ENCODE results near the gene MARK3. TPM values are rescaled to one million over a fixed set of nuclear protein-coding genes. Genes with fewer than 3 reads are reported as not detected.

MARK3 gene
- total RNA-seq, 1 experiment from 2014 or later = 81.9 TPM

DNA sequence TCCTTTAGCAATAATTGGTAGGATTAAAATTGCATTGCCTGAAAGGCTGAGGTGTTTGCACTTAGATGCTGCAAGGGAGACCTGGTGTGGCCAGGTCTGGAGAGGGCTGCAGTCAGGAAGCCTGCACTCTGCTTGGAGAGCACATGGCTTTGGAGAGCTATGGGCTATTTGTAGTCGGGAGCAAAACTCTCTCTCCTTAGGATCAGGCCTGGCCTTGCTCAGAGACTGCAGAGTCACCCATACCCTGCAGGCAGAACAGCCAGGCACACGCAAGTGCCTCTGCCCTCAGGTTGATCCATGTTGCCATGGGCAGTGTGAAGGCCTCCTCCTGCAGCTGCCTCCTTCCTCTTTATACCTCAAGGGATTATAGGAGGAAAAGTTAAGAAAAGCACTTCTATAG, 110.6 kb downstream of the MARK3 start:
- H2BK20ac ChIP-seq (ENCODE audit: low read depth, low read length, poor library complexity, severe bottlenecking) = no peak overlapping the region
- no peak overlapping the region for H3K23ac ChIP-seq (ENCODE audit: insufficient read length, low read depth, low read length)
- no peak overlapping the region for H3K9ac ChIP-seq (ENCODE audit: extremely low read depth, insufficient read length, low read length)
- Mint-ChIP-seq H3K4me3 (no peak overlapping the region; a peak in 1 of 5 replicates), H3K4me1 (peaks cover 0 to 2% of the 10 kb centered on the region in 2 experiments; a peak in 2 of 4 replicates), H3K36me3 (ENCODE audit: insufficient read depth in 1 of 3, low read depth in 3 of 3) (peaks cover 0 to 41% (median 39%) of the 10 kb centered on the region in 3 experiments; a peak in 6 of 7 replicates), H3K27me3 (ENCODE audit: low read depth) (no peaks in the 10 kb centered on the region), H3K27ac (no peak overlapping the region), H3K9me3 (no peaks in the 10 kb centered on the region)
- no peak overlapping the region for H3K4me2 ChIP-seq (ENCODE audit: insufficient read depth, insufficient read length, low read length)
- H4K91ac ChIP-seq (ENCODE audit: insufficient read length, low read depth, low read length) = no peak overlapping the region
- H4K5ac ChIP-seq (ENCODE audit: insufficient read length, low read depth, low read length) = no peak overlapping the region
- no peak for DNase-seq
- H3K9me3 ChIP-seq (ENCODE audit: control insufficient read depth, low read depth, low read length) = no peaks in the 10 kb centered on the region
- no peaks in the 10 kb centered on the region for H3K4me1 ChIP-seq (ENCODE audit: insufficient read depth, low read length)
- H2BK15ac ChIP-seq (ENCODE audit: low read depth, low read length) = no peak overlapping the region
- TF ChIP-seq, protein P1, sequence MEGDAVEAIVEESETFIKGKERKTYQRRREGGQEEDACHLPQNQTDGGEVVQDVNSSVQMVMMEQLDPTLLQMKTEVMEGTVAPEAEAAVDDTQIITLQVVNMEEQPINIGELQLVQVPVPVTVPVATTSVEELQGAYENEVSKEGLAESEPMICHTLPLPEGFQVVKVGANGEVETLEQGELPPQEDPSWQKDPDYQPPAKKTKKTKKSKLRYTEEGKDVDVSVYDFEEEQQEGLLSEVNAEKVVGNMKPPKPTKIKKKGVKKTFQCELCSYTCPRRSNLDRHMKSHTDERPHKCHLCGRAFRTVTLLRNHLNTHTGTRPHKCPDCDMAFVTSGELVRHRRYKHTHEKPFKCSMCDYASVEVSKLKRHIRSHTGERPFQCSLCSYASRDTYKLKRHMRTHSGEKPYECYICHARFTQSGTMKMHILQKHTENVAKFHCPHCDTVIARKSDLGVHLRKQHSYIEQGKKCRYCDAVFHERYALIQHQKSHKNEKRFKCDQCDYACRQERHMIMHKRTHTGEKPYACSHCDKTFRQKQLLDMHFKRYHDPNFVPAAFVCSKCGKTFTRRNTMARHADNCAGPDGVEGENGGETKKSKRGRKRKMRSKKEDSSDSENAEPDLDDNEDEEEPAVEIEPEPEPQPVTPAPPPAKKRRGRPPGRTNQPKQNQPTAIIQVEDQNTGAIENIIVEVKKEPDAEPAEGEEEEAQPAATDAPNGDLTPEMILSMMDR (conservative IDR thresholded peaks at IDR 0.05) = no peak
- H4K20me1 ChIP-seq (ENCODE audit: control insufficient read depth, insufficient read depth, insufficient read length) = no peaks in the 10 kb centered on the region
- no peak overlapping the region for H4K8ac ChIP-seq (replicated peaks; ENCODE audit: insufficient read length, low read depth, low read length)
- H3K14ac ChIP-seq (ENCODE audit: insufficient read depth, low read length) = no peak overlapping the region
- H3K56ac ChIP-seq (ENCODE audit: insufficient read length, low read depth, low read length) = no peak overlapping the region
- no peak overlapping the region for H2AK5ac ChIP-seq (ENCODE audit: insufficient read length, low read length)
- H2BK12ac ChIP-seq (ENCODE audit: insufficient read length, low read depth, low read length) = no peak overlapping the region
- H3K79me1 ChIP-seq (ENCODE audit: insufficient read depth, low read depth, low read length, poor library complexity, severe bottlenecking) = no peaks in the 10 kb centered on the region
- no peaks in the 10 kb centered on the region for H3K27me3 ChIP-seq (ENCODE audit: insufficient read depth, low read length)
- H2AFZ ChIP-seq (ENCODE audit: low read length) = no peak overlapping the region
- H2BK120ac ChIP-seq (ENCODE audit: low read depth, low read length, poor library complexity, severe bottlenecking) = no peak overlapping the region
- WGBS (ENCODE audit: extremely low coverage, insufficient read length, low lambda C conversion rate) = no CpG with 5 or more reads among the region's 2 CpGs
- H3K27ac ChIP-seq (ENCODE audit: insufficient read length, low read depth, low read length) = no peak overlapping the region
- H3T11ph ChIP-seq (ENCODE audit: low read length) = no peak overlapping the region
- no peak overlapping the region for H3K18ac ChIP-seq (ENCODE audit: insufficient read length, low read depth, low read length)
- H2BK5ac ChIP-seq (ENCODE audit: insufficient read length, low read length) = no peak overlapping the region
- H3K4ac ChIP-seq (ENCODE audit: low read depth, low read length) = no peak overlapping the region
- no peaks in the 10 kb centered on the region for H3K79me2 ChIP-seq (ENCODE audit: insufficient read depth, low read length)
- no peaks in the 10 kb centered on the region for H3K23me2 ChIP-seq (ENCODE audit: insufficient read length, low read depth, low read length, poor library complexity, severe bottlenecking)

Measured in H9 (cell line).